Psoas muscle (tissue), 8 donors: ENCODE results near the gene SLC35E1. TPM values are rescaled to one million over a fixed set of nuclear protein-coding genes. Genes with fewer than 3 reads are reported as not detected.
"Not testable (repeated sequence)": the region's sequence is repeated elsewhere in the genome, so short reads cannot be mapped to it uniquely, and the experiment has no call there.

Source experiments
- ATAC-seq, 4 donors: fragments of 200-7000 bp; cut with Tn5 transposase; one replicate each; pipeline ENCODE4 v1.9.1; 2020; ENCODE audit warnings: moderate library complexity in 3 of 4, mild to moderate bottlenecking in 2 of 4
- DNase-seq, 2 donors: peaks; one replicate each; pipeline ENCODE4 v3.0.0-alpha.2; 2020
- H3K27ac ChIP-seq: fragments of 200-600 bp; one replicate; pipeline ENCODE4 v1.8.0; 2022
- H3K27me3 ChIP-seq, 3 donors: fragments of 200-600 bp in 1 of 3; one replicate each; pipeline versions ENCODE4 v1.6.1 to v1.8.0; 2013 to 2022; ENCODE audit warnings: low read length in 2 of 3, mild to moderate bottlenecking in 2 of 3, moderate library complexity in 1 of 3; ENCODE audit not compliant: insufficient read depth in 3 of 3
- H3K36me3 ChIP-seq, 2 donors: fragments of 200-600 bp in 1 of 2; one replicate each; pipeline versions ENCODE4 v1.6.1 to v1.8.0; 2013 to 2022; ENCODE audit warnings: low read depth in 1 of 2, mild to moderate bottlenecking in 1 of 2, moderate library complexity in 1 of 2; ENCODE audit not compliant: insufficient read depth in 1 of 2
- H3K4me1 ChIP-seq: fragments of 200-600 bp; one replicate; pipeline ENCODE4 v1.8.0; 2022
- H3K4me3 ChIP-seq: fragments of 200-600 bp; one replicate; pipeline ENCODE4 v1.8.0; 2022; ENCODE audit warnings: mild to moderate bottlenecking
- H3K9me3 ChIP-seq: fragments of 200-600 bp; one replicate; pipeline ENCODE4 v1.8.0; 2022
- CTCF ChIP-seq: fragments of 200-600 bp; IDR thresholded peaks from one replicate; pipeline ENCODE4 v1.8.0; 2022; ENCODE audit warnings: antibody characterized with exemption
- WGBS, 3 donors: extraction: QIAGEN DNeasy Blood & Tissue Kit; methylation state at CpG; one replicate each; pipeline versions ENCODE4 v1.1.6 to v1.1.7; 2013; 5-methylcytosine and 5-hydroxymethylcytosine counted together
- intact Hi-C, 2 donors: fragments of 100-400 bp; cut with DNase I; formaldehyde crosslinking; loops; one replicate each; pipeline versions ENCODE4 v1.11.0 to v1.14.2; 2022
- polyA plus RNA-seq, 3 donors: library from polyadenylated mRNA; stranded (reverse); fragments of 200-250 nt; gene quantifications; one replicate each; pipeline ENCODE4 v1.2.3, GENCODE V29; 2013
- total RNA-seq, 4 donors: library from RNA; stranded (reverse); fragmentation: NEBNext Ultra II Directional in 2 of 4; extraction: Animal tissue kit (Norgen Biotek cat#: 25700) in 2 of 4; gene quantifications; one replicate each; pipeline versions ENCODE4 v1.2.1 to v1.2.4, GENCODE V29; 2021 to 2023
- donor health status: healthy with polysubstance abuse.
- donor health status: DM: no; HTN: no; CAD: no; lungs with moderate emphysema.
- donor health status: Bipolar disorder and iron deficiency.
- donor health status: healthy.
- donor health status: DM: yes; HTN: yes; CAD: no.
- donor health status: DM: no; HTN: no; CAD: no.
- donor health status: DM: no; HTN: no; CAD: no.
- donor health status: DM: yes; HTN: yes; CAD: no.

The SLC35E1 gene
- total and polyA plus RNA-seq, 7 donors: 17.1 to 42.1 (median 27.4) TPM

- Histone ChIP-seq H3K36me3 (peaks cover 0 to 82% of the 10 kb centered on the region in 2 donors), H3K27me3 (no peaks in the 10 kb centered on the region), H3K4me1 (peaks cover 16% of the 10 kb centered on the region), H3K9me3 (no peaks in the 10 kb centered on the region), H3K4me3 (no peak overlapping the region), H3K27ac (no peak overlapping the region)
- WGBS, 3 donors: 91 to 95% (median 92%) methylated on average over 7 of the region's 7 CpGs
- no peak for DNase-seq
- intact Hi-C loops: no loop called here
- ATAC-seq: no peak
- TF ChIP-seq CTCF: no peak
Measured at GRCh38 chr19:16564842-16565241, 7.4 kb downstream of the SLC35E1 start.

- Histone ChIP-seq H3K4me3 (no peak overlapping the region), H3K27ac (no peak overlapping the region), H3K9me3 (no peaks in the 10 kb centered on the region), H3K36me3 (peaks cover 0 to 80% of the 10 kb centered on the region in 2 donors), H3K27me3 (no peaks in the 10 kb centered on the region), H3K4me1 (peaks cover 16% of the 10 kb centered on the region)
- ATAC-seq (no peak), DNase-seq (no peak)
- WGBS, 3 donors: 93 to 96% (median 94%) methylated on average over 6 of the region's 6 CpGs
- no peak for TF ChIP-seq CTCF
- intact Hi-C loops: no loop called here
Measured at GRCh38 chr19:16562608-16563025, 9.6 kb downstream of the SLC35E1 start.

- 26 to 43% (median 30%) methylated on average over 8 of the region's 8 CpGs for WGBS, 3 donors
- TF ChIP-seq CTCF: no peak
- intact Hi-C loops: no loop called here
- ATAC-seq (peak; percentile 85 to 95 (median 92)), DNase-seq (peak in 1 of 2 donors; percentile 80)
- peaks cover 0 to 75% of the 10 kb centered on the region in 2 donors for H3K36me3 ChIP-seq
- no peak overlapping the region for H3K4me3 ChIP-seq
- H3K27ac ChIP-seq: peak overlapping the region; percentile 74
- no peaks in the 10 kb centered on the region for H3K9me3 ChIP-seq
- no peaks in the 10 kb centered on the region for H3K27me3 ChIP-seq
- H3K4me1 ChIP-seq: peaks cover 16% of the 10 kb centered on the region
Measured at GRCh38 chr19:16561382-16561781, 10.8 kb downstream of the SLC35E1 start.

- WGBS, 3 donors: 87 to 91% (median 89%) methylated on average over 10 of the region's 10 CpGs
- Histone ChIP-seq H3K36me3 (peaks cover 0 to 73% of the 10 kb centered on the region in 2 donors), H3K4me3 (no peak overlapping the region), H3K27ac (no peak overlapping the region), H3K27me3 (no peaks in the 10 kb centered on the region), H3K4me1 (peaks cover 16% of the 10 kb centered on the region), H3K9me3 (no peaks in the 10 kb centered on the region)
- DNase-seq (no peak), ATAC-seq (no peak)
- TF ChIP-seq CTCF: no peak
- intact Hi-C loops: no loop called here
Measured at GRCh38 chr19:16559780-16560276, 12.4 kb downstream of the SLC35E1 start.

GRCh38 chr19:16554776-16555175 is 17.4 kb downstream of the SLC35E1 start:
- no peaks in the 10 kb centered on the region for H3K27me3 ChIP-seq
- intact Hi-C loops: no loop called here
- no peak overlapping the region for H3K4me3 ChIP-seq
- TF ChIP-seq CTCF: no peak
- H3K36me3 ChIP-seq: peaks cover 6 to 82% of the 10 kb centered on the region in 2 donors
- DNase-seq (no peak), ATAC-seq (no peak)
- no peaks in the 10 kb centered on the region for H3K9me3 ChIP-seq
- H3K4me1 ChIP-seq: no peaks in the 10 kb centered on the region
- H3K27ac ChIP-seq: no peak overlapping the region
- WGBS, 3 donors: 86 to 89% (median 87%) methylated on average over 8 of the region's 8 CpGs

GRCh38 chr19:16551902-16552301 is 20.3 kb downstream of the SLC35E1 start:
- H3K4me3 ChIP-seq, H3K4me1 ChIP-seq, H3K9me3 ChIP-seq, H3K27me3 ChIP-seq, DNase-seq, intact Hi-C loops, ATAC-seq, H3K27ac ChIP-seq: not testable (repeated sequence)
- WGBS, 3 donors: 94 to 97% (median 96%) methylated on average over 6 of the region's 6 CpGs
- peaks cover 6 to 62% of the 10 kb centered on the region in 2 donors for H3K36me3 ChIP-seq
